IMR-90 (cell line): ENCODE results near the gene ZMIZ2. TPM values are rescaled to one million over a fixed set of nuclear protein-coding genes. Genes with fewer than 3 reads are reported as not detected.

Experiments
- ATAC-seq: fragments of 200-7000 bp; cut with Tn5 transposase; 2 replicates; pipeline ENCODE4 v1.9.1; 2020; ENCODE audit warnings: low read depth, mild to moderate bottlenecking, moderate library complexity
- BruUV-seq: library from RNA; stranded (reverse); fragments of 400-500 nt; replicated peaks from 2 replicates; lab custom pipeline; 2021; lab: Mats Ljungman, UMichigan
- CTCF ChIA-PET: fragments of 300-600 bp; formaldehyde crosslinking; extraction: SDS; loops from one replicate; lab custom pipeline; 2021; ENCODE audit warnings: antibody characterized with exemption; lab: Yijun Ruan, JAX
- POLR2A ChIA-PET: fragments of 300-600 bp; sonication (Branson Sonifier 250); formaldehyde crosslinking; loops from one replicate; lab custom pipeline; 2022; ENCODE audit warnings: antibody characterized with exemption; ENCODE audit not compliant: unreplicated experiment; lab: Charles Lee
- DNase-seq: peaks from one replicate; pipeline ENCODE4 v3.0.0; 2013
- H2AFZ ChIP-seq: replicated peaks from 2 replicates; pipeline ENCODE3; 2013; ENCODE audit warnings: low read length, mild to moderate bottlenecking; ENCODE audit not compliant: poor library complexity
- H2AK5ac ChIP-seq: 2 replicates; pipeline ENCODE4 v1.6.1; 2013; ENCODE audit warnings: low read depth, low read length, inconsistent platforms
- H2AK9ac ChIP-seq: replicated peaks from 2 replicates; pipeline ENCODE3; 2013; ENCODE audit warnings: mild to moderate bottlenecking, low read depth, low read length, moderate library complexity; ENCODE audit not compliant: poor library complexity
- H2BK120ac ChIP-seq: 2 replicates; pipeline ENCODE4 v1.6.1; 2013; ENCODE audit warnings: low read depth, low read length, inconsistent platforms
- H2BK15ac ChIP-seq: 3 replicates; pipeline ENCODE4 v1.6.1; 2013; ENCODE audit warnings: low read depth, low read length, inconsistent platforms
- H2BK20ac ChIP-seq: 2 replicates; pipeline ENCODE4 v1.6.1; 2013; ENCODE audit warnings: low read depth, mild to moderate bottlenecking, inconsistent platforms, low read length, moderate library complexity
- H2BK5ac ChIP-seq: 2 replicates; pipeline ENCODE4 v1.6.1; 2013; ENCODE audit warnings: mild to moderate bottlenecking, low read depth, low read length, inconsistent platforms; ENCODE audit not compliant: poor library complexity, severe bottlenecking
- H3K14ac ChIP-seq: replicated peaks from 2 replicates; pipeline ENCODE4 v1.6.1; 2013; ENCODE audit warnings: low read depth, low read length, inconsistent platforms
- H3K18ac ChIP-seq: 2 replicates; pipeline ENCODE4 v1.6.1; 2013; ENCODE audit warnings: low read depth, low read length, control low read depth
- H3K23ac ChIP-seq: 2 replicates; pipeline ENCODE4 v1.6.1; 2013; ENCODE audit warnings: low read depth, low read length, inconsistent platforms
- H3K27ac ChIP-seq: 2 replicates; pipeline ENCODE4 v1.5.1; 2013; ENCODE audit warnings: mild to moderate bottlenecking, control low read depth, low read length; ENCODE audit not compliant: insufficient read depth
- H3K27me3 ChIP-seq: 2 replicates; pipeline ENCODE4 v1.6.1; 2013; ENCODE audit warnings: low read length; ENCODE audit not compliant: control insufficient read depth, insufficient read depth
- H3K36me3 ChIP-seq: 2 replicates; pipeline ENCODE4 v1.6.1; 2013; ENCODE audit warnings: low read length, mixed read lengths; ENCODE audit not compliant: control insufficient read depth, insufficient read depth
- H3K4ac ChIP-seq: 2 replicates; pipeline ENCODE4 v1.6.1; 2013; ENCODE audit warnings: low read depth, low read length, inconsistent platforms
- H3K4me1 ChIP-seq: 2 replicates; pipeline ENCODE4 v1.6.1; 2013; ENCODE audit warnings: low read length, mixed read lengths; ENCODE audit not compliant: control insufficient read depth, insufficient read depth
- H3K4me2 ChIP-seq: 2 replicates; pipeline ENCODE4 v1.6.1; 2013; ENCODE audit warnings: low read depth, mild to moderate bottlenecking, control low read depth, low read length, moderate library complexity
- H3K4me3 ChIP-seq: 2 replicates; pipeline ENCODE4 v1.5.1; 2013; ENCODE audit warnings: low read depth, mild to moderate bottlenecking, control low read depth, low read length, moderate library complexity; ENCODE audit not compliant: insufficient read depth
- H3K56ac ChIP-seq: 2 replicates; pipeline ENCODE4 v1.6.1; 2013; ENCODE audit warnings: low read length, inconsistent platforms; ENCODE audit not compliant: insufficient read depth; ENCODE audit errors: extremely low read depth
- H3K79me1 ChIP-seq, 2 experiments: 2 replicates each; pipeline ENCODE4 v1.6.1; 2013; ENCODE audit warnings: low read length in 2 of 2, inconsistent platforms in 1 of 2, low read depth in 1 of 2
- H3K9ac ChIP-seq: 2 replicates; pipeline ENCODE4 v1.6.1; 2013; ENCODE audit warnings: low read depth, low read length, control low read depth
- H3K9me1 ChIP-seq: 2 replicates; pipeline ENCODE4 v1.6.1; 2013; ENCODE audit warnings: low read length, inconsistent platforms; ENCODE audit not compliant: insufficient read depth
- H3K9me3 ChIP-seq: 2 replicates; pipeline ENCODE4 v1.6.1; 2013; ENCODE audit warnings: low read length; ENCODE audit not compliant: control insufficient read depth, insufficient read depth
- H4K20me1 ChIP-seq: 2 replicates; pipeline ENCODE4 v1.6.1; 2013; ENCODE audit warnings: low read length, inconsistent platforms; ENCODE audit not compliant: insufficient read depth
- H4K5ac ChIP-seq: 2 replicates; pipeline ENCODE4 v1.6.1; 2013; ENCODE audit warnings: mild to moderate bottlenecking, low read depth, low read length, control low read depth
- H4K8ac ChIP-seq, 2 experiments: 2 replicates each; pipeline ENCODE4 v1.6.1; 2013; ENCODE audit warnings: low read depth in 2 of 2, low read length in 2 of 2, control low read depth in 1 of 2, inconsistent platforms in 1 of 2
- H4K91ac ChIP-seq: 2 replicates; pipeline ENCODE4 v1.6.1; 2013; ENCODE audit warnings: low read depth, low read length, inconsistent platforms; ENCODE audit not compliant: insufficient read depth
- BHLHE40 ChIP-seq: fragments of 150-350 bp; IDR thresholded peaks from 2 replicates; pipeline ENCODE4 v1.6.1; 2016; ENCODE audit warnings: mild to moderate bottlenecking, low read depth, low read length
- CEBPB ChIP-seq: IDR thresholded peaks from 2 replicates; pipeline ENCODE4 v1.6.1; 2012; ENCODE audit warnings: low read depth, low read length, improper control_type of control experiment
- CHD1 ChIP-seq: IDR thresholded peaks from 2 replicates; pipeline ENCODE4 v1.6.1; 2012; ENCODE audit warnings: low read depth, low read length, improper control_type of control experiment
- CTCF ChIP-seq: conservative IDR thresholded peaks from 2 replicates; pipeline ENCODE4 v1.5.1; 2012; ENCODE audit warnings: mild to moderate bottlenecking, low read depth, low read length, improper control_type of control experiment
- FOS ChIP-seq: fragments of 150-350 bp; IDR thresholded peaks from 2 replicates; pipeline ENCODE4 v1.6.1; 2016; ENCODE audit warnings: low read depth, low read length
- MAFK ChIP-seq: IDR thresholded peaks from 2 replicates; pipeline ENCODE4 v1.6.1; 2012; ENCODE audit warnings: low read depth, low read length, improper control_type of control experiment
- MAZ ChIP-seq: IDR thresholded peaks from 2 replicates; pipeline ENCODE4 v1.6.1; 2012; ENCODE audit warnings: low read depth, mild to moderate bottlenecking, low read length, improper control_type of control experiment, moderate library complexity, borderline replicate concordance
- MXI1 ChIP-seq: IDR thresholded peaks from 2 replicates; pipeline ENCODE4 v1.6.1; 2012; ENCODE audit warnings: low read depth, mild to moderate bottlenecking, low read length, moderate library complexity, borderline replicate concordance
- NFE2L2 ChIP-seq: fragments of 150-350 bp; IDR thresholded peaks from 2 replicates; pipeline ENCODE4 v1.6.1; 2016; ENCODE audit warnings: low read depth, mild to moderate bottlenecking, low read length
- POLR2A ChIP-seq: IDR thresholded peaks from 2 replicates; pipeline ENCODE4 v1.6.1; 2012; ENCODE audit warnings: mild to moderate bottlenecking, low read depth, low read length
- RAD21 ChIP-seq: IDR thresholded peaks from 2 replicates; pipeline ENCODE4 v1.6.1; 2012; ENCODE audit warnings: low read length, improper control_type of control experiment
- RCOR1 ChIP-seq: IDR thresholded peaks from 2 replicates; pipeline ENCODE4 v1.6.1; 2012; ENCODE audit warnings: mild to moderate bottlenecking, low read length, improper control_type of control experiment; ENCODE audit not compliant: insufficient replicate concordance
- RFX5 ChIP-seq: IDR thresholded peaks from 2 replicates; pipeline ENCODE4 v1.8.0; 2012; ENCODE audit warnings: low read depth, mild to moderate bottlenecking, low read length, moderate library complexity
- SMC3 ChIP-seq: fragments of 150-350 bp; IDR thresholded peaks from 2 replicates; pipeline ENCODE4 v1.6.1; 2016; ENCODE audit warnings: low read depth, mild to moderate bottlenecking, antibody characterized with exemption, low read length, moderate library complexity
- WGBS, 2 experiments: methylation state at CpG; one replicate each; pipeline versions ENCODE4 v1.1.5 to v1.1.7; 2013; ENCODE audit warnings: missing lambda C conversion rate in 2 of 2; ENCODE audit not compliant: insufficient read length in 1 of 2; ENCODE audit errors: extremely low coverage in 2 of 2; 5-methylcytosine and 5-hydroxymethylcytosine counted together
- dilution Hi-C: fragments of 300-500 bp; cut with HindIII; formaldehyde crosslinking; loops from one replicate; pipeline ENCODE4 v1.14.3; 2018; ENCODE audit warnings: low sequenced_read_pairs; ENCODE audit not compliant: unreplicated experiment
- in situ Hi-C: fragments of 300-500 bp; cut with MboI; formaldehyde crosslinking; loops from 3 replicates; pipeline ENCODE4 v1.14.3; 2019; ENCODE audit warnings: low sequenced_read_pairs, inconsistent platforms, mixed read lengths
- intact Hi-C: fragments of 100-400 bp; cut with micrococcal nuclease; formaldehyde crosslinking; loops from 2 replicates; pipeline ENCODE4 v1.10.0; 2022
- polyA plus RNA-seq, 3 experiments: library from polyadenylated mRNA; depleted of rRNA; stranded (reverse); fragments of >200 nt; gene quantifications; 2 replicates each; pipeline ENCODE4 v1.2.3, GENCODE V29; 2012; ENCODE audit warnings: low replicate concordance in 1 of 3
- total RNA-seq: library from RNA; depleted of rRNA; stranded (reverse); fragments of >200 nt; gene quantifications from 2 replicates; pipeline ENCODE4 v1.2.3, GENCODE V29; 2012
- TF ChIP-seq, protein P1 (sequence below): fragments of 150-350 bp; IDR thresholded peaks from 2 replicates; pipeline ENCODE4 v1.6.1; 2017; ENCODE audit warnings: mild to moderate bottlenecking, antibody characterized with exemption, low read length, low read depth
- TF ChIP-seq, protein P2 (sequence below): fragments of 150-350 bp; IDR thresholded peaks from 2 replicates; pipeline ENCODE4 v1.6.1; 2016; ENCODE audit warnings: low read depth, mild to moderate bottlenecking, low read length, moderate library complexity, borderline replicate concordance

The ZMIZ2 gene
- total and polyA plus RNA-seq, 2 of the 4 experiments (the other 2 are of a cell fraction) = 3.0 to 24.0 TPM

- POLR2A ChIA-PET = no interaction called here
- BruUV-seq = no TSS peak
These were observed 11.5 kb downstream of the ZMIZ2 start for GRCh38 chr7:44760034-44760580.

More at GRCh38 chr7:44760034-44760580, 11.5 kb downstream of the ZMIZ2 start:
- H3K4me1 ChIP-seq = peaks cover 7% of the 10 kb centered on the region; the same call in 1 of the 2 replicates
- H3K4me2 ChIP-seq = no peak overlapping the region
- H3K9me1 ChIP-seq = no peaks in the 10 kb centered on the region; the same call in 1 of the 2 replicates
- no peak overlapping the region for H3K14ac ChIP-seq
- H4K5ac ChIP-seq = no peak overlapping the region
- ATAC-seq (no peak), DNase-seq (no peak)
- no peak overlapping the region for H3K4ac ChIP-seq
- no peak overlapping the region for H3K56ac ChIP-seq
- no peak overlapping the region for H4K8ac ChIP-seq
- no peak overlapping the region for H3K18ac ChIP-seq
- no peaks in the 10 kb centered on the region for H3K9me3 ChIP-seq
- CTCF ChIA-PET = no interaction called here
- H3K36me3 ChIP-seq = peaks cover 73% of the 10 kb centered on the region
- H2AFZ ChIP-seq = no peak overlapping the region
- no peak overlapping the region for H2BK15ac ChIP-seq
- in situ Hi-C loops = no loop called here
- H4K20me1 ChIP-seq = 0 out of 2 replicates have a peak, but pooled peaks cover 7% of the 10 kb centered on the region
- H2AK9ac ChIP-seq = no peak overlapping the region
- H3K9ac ChIP-seq = no peak overlapping the region
- H3K27me3 ChIP-seq = no peaks in the 10 kb centered on the region
- intact Hi-C loops = no loop called here
- TF ChIP-seq, protein P1, sequence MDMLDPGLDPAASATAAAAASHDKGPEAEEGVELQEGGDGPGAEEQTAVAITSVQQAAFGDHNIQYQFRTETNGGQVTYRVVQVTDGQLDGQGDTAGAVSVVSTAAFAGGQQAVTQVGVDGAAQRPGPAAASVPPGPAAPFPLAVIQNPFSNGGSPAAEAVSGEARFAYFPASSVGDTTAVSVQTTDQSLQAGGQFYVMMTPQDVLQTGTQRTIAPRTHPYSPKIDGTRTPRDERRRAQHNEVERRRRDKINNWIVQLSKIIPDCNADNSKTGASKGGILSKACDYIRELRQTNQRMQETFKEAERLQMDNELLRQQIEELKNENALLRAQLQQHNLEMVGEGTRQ = no peak
- TF ChIP-seq CTCF (no peak), RAD21 (no peak), FOS (no peak), RFX5 (no peak), RCOR1 (no peak), BHLHE40 (no peak), CHD1 (no peak), SMC3 (no peak), MXI1 (no peak), MAFK (no peak), POLR2A (no peak), CEBPB (no peak), MAZ (no peak), NFE2L2 (no peak)
- TF ChIP-seq, protein P2, sequence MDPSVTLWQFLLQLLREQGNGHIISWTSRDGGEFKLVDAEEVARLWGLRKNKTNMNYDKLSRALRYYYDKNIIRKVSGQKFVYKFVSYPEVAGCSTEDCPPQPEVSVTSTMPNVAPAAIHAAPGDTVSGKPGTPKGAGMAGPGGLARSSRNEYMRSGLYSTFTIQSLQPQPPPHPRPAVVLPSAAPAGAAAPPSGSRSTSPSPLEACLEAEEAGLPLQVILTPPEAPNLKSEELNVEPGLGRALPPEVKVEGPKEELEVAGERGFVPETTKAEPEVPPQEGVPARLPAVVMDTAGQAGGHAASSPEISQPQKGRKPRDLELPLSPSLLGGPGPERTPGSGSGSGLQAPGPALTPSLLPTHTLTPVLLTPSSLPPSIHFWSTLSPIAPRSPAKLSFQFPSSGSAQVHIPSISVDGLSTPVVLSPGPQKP = no peak
- dilution Hi-C loops = no loop called here
- no CpG with 5 or more reads among the region's 18 CpGs for WGBS, 2 experiments
- no peak overlapping the region for H3K27ac ChIP-seq
- no peak overlapping the region for H2BK5ac ChIP-seq
- no peak overlapping the region for H3K23ac ChIP-seq
- H2AK5ac ChIP-seq = no peak overlapping the region
- no peak overlapping the region for H4K91ac ChIP-seq
- H3K4me3 ChIP-seq = no peak overlapping the region
- peaks cover 8 to 37% of the 10 kb centered on the region in 2 experiments for H3K79me1 ChIP-seq
- no peak overlapping the region for H2BK20ac ChIP-seq
- no peak overlapping the region for H2BK120ac ChIP-seq
